GM18907 (cell line): Measurements from ENCODE around the gene NOP53.
"Not testable (repeated sequence)": the region's sequence is repeated elsewhere in the genome, so short reads cannot be mapped to it uniquely, and the experiment has no call there.

ENCODE experiments used
- ATAC-seq: cut with Tn5 transposase; IDR thresholded peaks from one replicate; pipeline ENCODE4 v1.9.1; 2021; ENCODE audit warnings: mild to moderate bottlenecking, moderate library complexity; ENCODE audit not compliant: unreplicated experiment

The NOP53 gene

GRCh38 chr19:47752440-47753211 is 7.3 kb downstream of the NOP53 start:
- no peak for ATAC-seq

GRCh38 chr19:47754206-47755064 is 9.1 kb downstream of the NOP53 start:
- no peak for ATAC-seq

- no peak for ATAC-seq
Measured at GRCh38 chr19:47755065-47755761, 9.9 kb downstream of the NOP53 start.

GRCh38 chr19:47755762-47756626 is 10.6 kb downstream of the NOP53 start:
- no peak for ATAC-seq

- ATAC-seq, result no peak
Measured at GRCh38 chr19:47756627-47756929, 11.2 kb downstream of the NOP53 start.

- no peak for ATAC-seq
Measured at GRCh38 chr19:47756953-47757608, 11.7 kb downstream of the NOP53 start.

GRCh38 chr19:47757617-47758442 is 12.5 kb downstream of the NOP53 start:
- no peak for ATAC-seq

GRCh38 chr19:47758443-47758804 is 13.1 kb downstream of the NOP53 start:
- no peak for ATAC-seq

- ATAC-seq, result no peak
Measured at GRCh38 chr19:47760632-47760999, 15.3 kb downstream of the NOP53 start.

GRCh38 chr19:47761566-47761965 is 16.2 kb downstream of the NOP53 start:
- no peak for ATAC-seq

- ATAC-seq, result no peak
Measured at GRCh38 chr19:47762151-47762550, 16.8 kb downstream of the NOP53 start.

GRCh38 chr19:47762615-47763308 is 17.4 kb downstream of the NOP53 start:
- ATAC-seq, result no peak

GRCh38 chr19:47764705-47765104 is 19.4 kb downstream of the NOP53 start:
- ATAC-seq, result not testable (repeated sequence)

GRCh38 chr19:47765523-47766358 is 20.4 kb downstream of the NOP53 start:
- no peak for ATAC-seq

- ATAC-seq, result no peak
Measured at GRCh38 chr19:47766359-47766620, 20.9 kb downstream of the NOP53 start.

- ATAC-seq, result no peak
Measured at GRCh38 chr19:47766670-47767069, 21.3 kb downstream of the NOP53 start.

- ATAC-seq, result no peak
Measured at GRCh38 chr19:47767349-47767748, 22.0 kb downstream of the NOP53 start.

- no peak for ATAC-seq
Measured at GRCh38 chr19:47768604-47769003, 23.3 kb downstream of the NOP53 start.
